ENCODE results near the gene UGT1A3.

- no peak for TF ChIP-seq CTCF (IDR thresholded peaks at IDR 0.05; ENCODE audit: low read length)
- no peak for TF ChIP-seq EZH2 (optimal IDR thresholded peaks at IDR 0.05; ENCODE audit: low read depth, low read length)
Observed at GRCh38 chr2:233822101-233822771, 93.4 kb downstream of the UGT1A3 start.

Data from MM.1S (cell line).